Left ventricle myocardium inferior (tissue), 1 donor: Measurements from ENCODE around the gene SCAMP5. TPM values are rescaled to one million over a fixed set of nuclear protein-coding genes. Genes with fewer than 3 reads are reported as not detected.
A peak's percentile ranks its signal among the peaks of the same experiment; 100 is the strongest.

Source experiments
- DNase-seq: peaks from one replicate; pipeline ENCODE4 v3.0.0-alpha.2; 2020
- H3K27ac ChIP-seq: fragments of 200-600 bp; replicated peaks from 2 replicates; pipeline ENCODE4 v1.8.0; 2021
- H3K27me3 ChIP-seq: fragments of 200-600 bp; 2 replicates; pipeline ENCODE4 v1.8.0; 2021; ENCODE audit warnings: low read depth
- H3K36me3 ChIP-seq: fragments of 200-600 bp; 2 replicates; pipeline ENCODE4 v1.8.0; 2021
- H3K4me1 ChIP-seq: fragments of 200-600 bp; 2 replicates; pipeline ENCODE4 v1.8.0; 2021
- H3K4me3 ChIP-seq: fragments of 200-600 bp; 2 replicates; pipeline ENCODE4 v1.8.0; 2021; ENCODE audit warnings: mild to moderate bottlenecking, moderate library complexity
- H3K9me3 ChIP-seq: fragments of 200-600 bp; replicated peaks from 2 replicates; pipeline ENCODE4 v1.8.0; 2021
- intact Hi-C: fragments of 100-400 bp; cut with micrococcal nuclease; formaldehyde crosslinking; loops from one replicate; pipeline ENCODE4 v1.11.0; 2022
- total RNA-seq: library from RNA; stranded (reverse); fragmentation: NEBNext Ultra II Directional; extraction: Animal tissue kit (Norgen Biotek cat#: 25700); gene quantifications from one replicate; pipeline ENCODE4 v1.2.1, GENCODE V29; 2021
- TF ChIP-seq, protein P1 (sequence below): fragments of 200-600 bp; IDR thresholded peaks from 2 replicates; pipeline ENCODE4 v1.8.0; 2021; ENCODE audit warnings: antibody characterized with exemption, mild to moderate bottlenecking, borderline replicate concordance
- donor health status: DM: no; HTN: yes; CAD: no; lungs with severe emphysema.

The SCAMP5 gene
- total RNA-seq, 1 donor from 2014 or later: 3.0 TPM

GRCh38 chr15:74958908-74959585, 36.3 kb upstream of the SCAMP5 start:
- Histone ChIP-seq H3K9me3 (no peaks in the 10 kb centered on the region), H3K4me1 (peaks cover 57% of the 10 kb centered on the region), H3K4me3 (peak overlapping the region; percentile 81), H3K27me3 (peaks cover 29% of the 10 kb centered on the region), H3K36me3 (no peaks in the 10 kb centered on the region), H3K27ac (peak overlapping the region; percentile 88)
- no peak for DNase-seq
- intact Hi-C loops: no loop called here
- TF ChIP-seq, protein P1, sequence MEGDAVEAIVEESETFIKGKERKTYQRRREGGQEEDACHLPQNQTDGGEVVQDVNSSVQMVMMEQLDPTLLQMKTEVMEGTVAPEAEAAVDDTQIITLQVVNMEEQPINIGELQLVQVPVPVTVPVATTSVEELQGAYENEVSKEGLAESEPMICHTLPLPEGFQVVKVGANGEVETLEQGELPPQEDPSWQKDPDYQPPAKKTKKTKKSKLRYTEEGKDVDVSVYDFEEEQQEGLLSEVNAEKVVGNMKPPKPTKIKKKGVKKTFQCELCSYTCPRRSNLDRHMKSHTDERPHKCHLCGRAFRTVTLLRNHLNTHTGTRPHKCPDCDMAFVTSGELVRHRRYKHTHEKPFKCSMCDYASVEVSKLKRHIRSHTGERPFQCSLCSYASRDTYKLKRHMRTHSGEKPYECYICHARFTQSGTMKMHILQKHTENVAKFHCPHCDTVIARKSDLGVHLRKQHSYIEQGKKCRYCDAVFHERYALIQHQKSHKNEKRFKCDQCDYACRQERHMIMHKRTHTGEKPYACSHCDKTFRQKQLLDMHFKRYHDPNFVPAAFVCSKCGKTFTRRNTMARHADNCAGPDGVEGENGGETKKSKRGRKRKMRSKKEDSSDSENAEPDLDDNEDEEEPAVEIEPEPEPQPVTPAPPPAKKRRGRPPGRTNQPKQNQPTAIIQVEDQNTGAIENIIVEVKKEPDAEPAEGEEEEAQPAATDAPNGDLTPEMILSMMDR: no peak

GRCh38 chr15:74959586-74959939, 35.8 kb upstream of the SCAMP5 start:
- H3K4me1 ChIP-seq: peaks cover 57% of the 10 kb centered on the region
- H3K9me3 ChIP-seq: no peaks in the 10 kb centered on the region
- H3K27me3 ChIP-seq: peaks cover 29% of the 10 kb centered on the region
- peak overlapping the region; percentile 81 for H3K4me3 ChIP-seq
- TF ChIP-seq, protein P1: no peak
- no peak overlapping the region for H3K27ac ChIP-seq
- H3K36me3 ChIP-seq: no peaks in the 10 kb centered on the region
- intact Hi-C loops: no loop called here
- no peak for DNase-seq

- peaks cover 56% of the 10 kb centered on the region for H3K4me1 ChIP-seq
- intact Hi-C loops: no loop called here
- no peaks in the 10 kb centered on the region for H3K36me3 ChIP-seq
- no peaks in the 10 kb centered on the region for H3K9me3 ChIP-seq
- H3K4me3 ChIP-seq: no peak overlapping the region
- TF ChIP-seq, protein P1: no peak
- no peak overlapping the region for H3K27ac ChIP-seq
- DNase-seq: no peak
- peaks cover 29% of the 10 kb centered on the region for H3K27me3 ChIP-seq
Observed at GRCh38 chr15:74960286-74960685, 35.1 kb upstream of the SCAMP5 start.

DNA sequence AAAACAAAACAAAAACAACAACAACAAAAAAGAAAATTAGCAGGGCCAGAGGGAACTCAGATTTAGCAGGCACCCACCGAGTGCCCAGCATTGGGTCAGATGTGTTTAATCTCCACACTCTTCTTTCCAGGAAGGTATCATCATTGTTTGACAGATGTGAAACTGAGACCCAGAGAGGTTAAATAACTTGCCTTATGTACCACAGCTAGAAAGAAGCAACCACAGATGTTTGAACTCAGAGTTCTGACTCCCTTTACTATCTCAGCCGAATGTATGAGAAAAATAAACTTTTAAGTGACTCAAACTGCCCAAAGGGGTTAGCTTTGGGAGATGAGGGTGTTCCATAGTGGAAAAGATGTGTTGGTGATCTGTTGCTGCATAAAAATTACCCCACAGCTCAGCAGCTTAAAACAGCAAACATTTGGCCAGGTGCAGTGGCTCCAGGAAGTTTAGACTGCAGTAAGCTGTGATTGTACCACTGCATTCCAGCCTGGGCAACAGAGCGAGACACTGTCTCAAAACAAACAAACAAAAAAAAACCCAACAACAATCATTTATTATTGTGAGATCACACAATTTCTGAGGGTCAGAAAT, 34.3 kb upstream of the SCAMP5 start:
- intact Hi-C loops: no loop called here
- H3K4me3 ChIP-seq: no peak overlapping the region
- H3K9me3 ChIP-seq: no peaks in the 10 kb centered on the region
- peak overlapping the region; percentile 19 for H3K27ac ChIP-seq
- H3K4me1 ChIP-seq: peaks cover 48% of the 10 kb centered on the region
- no peak for DNase-seq
- TF ChIP-seq, protein P1: no peak
- H3K36me3 ChIP-seq: no peaks in the 10 kb centered on the region
- peaks cover 29% of the 10 kb centered on the region for H3K27me3 ChIP-seq

DNA sequence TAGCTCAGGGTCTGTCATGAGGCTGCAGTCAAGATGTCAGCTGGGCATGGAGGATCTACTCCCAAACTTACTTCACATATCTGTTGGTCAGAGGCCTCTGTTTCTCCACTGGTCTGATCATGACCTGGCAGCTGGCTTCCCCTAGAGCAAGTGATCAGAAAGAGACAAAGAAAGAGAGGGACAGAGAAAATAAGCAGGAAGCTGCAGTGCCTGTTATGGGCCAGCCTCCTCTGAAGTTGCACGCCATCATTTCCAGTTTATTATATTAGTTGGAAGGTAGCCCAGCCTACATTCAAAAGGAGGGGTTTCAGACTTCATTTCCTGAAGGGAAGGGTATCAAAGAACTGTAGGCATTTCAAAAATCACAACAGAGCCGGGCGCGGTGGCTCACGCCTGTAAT, 33.7 kb upstream of the SCAMP5 start:
- Histone ChIP-seq H3K4me3 (no peak overlapping the region), H3K27me3 (peaks cover 29% of the 10 kb centered on the region), H3K27ac (peak overlapping the region; percentile 19), H3K9me3 (no peaks in the 10 kb centered on the region), H3K36me3 (no peaks in the 10 kb centered on the region), H3K4me1 (peaks cover 43% of the 10 kb centered on the region)
- TF ChIP-seq, protein P1: no peak
- no peak for DNase-seq
- intact Hi-C loops: no loop called here
